Islet of Langerhans (tissue), 1 donor: ENCODE results near the gene TP53INP2.
"Not testable (repeated sequence)": the region's sequence is repeated elsewhere in the genome, so short reads cannot be mapped to it uniquely, and the experiment has no call there.

Source experiments
- FAIRE-seq: peaks from one replicate; lab custom pipeline; 2011; peaks lifted over from hg19 to GRCh38; lab: Jason Lieb, UNC

Gene TP53INP2, protein sequence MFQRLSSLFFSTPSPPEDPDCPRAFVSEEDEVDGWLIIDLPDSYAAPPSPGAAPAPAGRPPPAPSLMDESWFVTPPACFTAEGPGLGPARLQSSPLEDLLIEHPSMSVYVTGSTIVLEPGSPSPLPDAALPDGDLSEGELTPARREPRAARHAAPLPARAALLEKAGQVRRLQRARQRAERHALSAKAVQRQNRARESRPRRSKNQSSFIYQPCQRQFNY

DNA sequence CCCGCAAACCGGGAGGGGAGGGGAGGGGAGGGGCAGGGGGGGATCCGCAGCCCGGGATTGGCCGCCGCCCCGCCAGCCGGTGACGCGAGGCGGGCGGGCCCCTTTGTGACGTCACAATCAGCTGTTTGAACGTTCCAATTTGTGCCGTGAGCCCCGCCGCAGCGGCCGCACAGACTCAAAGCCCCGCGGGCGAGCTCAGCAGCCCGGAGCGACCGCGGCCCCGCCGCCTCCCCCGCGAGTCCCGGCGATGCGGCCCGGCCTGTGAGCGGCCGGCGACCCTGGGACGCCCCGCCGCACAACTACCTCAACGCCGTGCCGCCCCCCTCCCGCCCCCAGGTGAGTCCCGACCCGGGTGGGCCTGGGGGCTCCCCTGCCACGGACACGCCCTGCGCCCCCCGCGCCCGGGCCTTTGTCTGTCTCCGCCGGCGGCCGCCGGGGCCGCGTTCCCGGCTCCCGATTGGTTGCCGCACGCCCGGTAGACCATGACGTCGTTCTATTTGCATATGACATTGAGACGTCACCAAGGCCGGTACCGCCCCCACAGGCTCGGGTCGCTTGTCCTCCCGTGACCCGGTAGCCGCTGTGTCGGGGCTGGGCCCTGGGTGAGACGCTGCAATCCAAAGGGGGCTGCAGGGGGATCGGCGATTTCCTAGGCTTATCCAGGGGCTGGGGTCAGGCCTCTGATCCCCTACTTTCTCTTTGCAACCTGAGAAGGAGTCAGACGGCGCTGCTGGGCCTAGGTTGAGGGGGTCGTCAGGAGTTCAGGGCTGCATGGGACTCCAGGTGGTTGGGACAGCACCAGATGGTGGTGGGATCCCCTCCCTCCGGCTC lies at the start of gene TP53INP2:
Gene TP53INP2 (plus strand): TSS at position 168 of the 831 bp plus-strand sequence. CDS start 4,396 bp downstream, outside the sequence.
- FAIRE-seq, result no peak

DNA sequence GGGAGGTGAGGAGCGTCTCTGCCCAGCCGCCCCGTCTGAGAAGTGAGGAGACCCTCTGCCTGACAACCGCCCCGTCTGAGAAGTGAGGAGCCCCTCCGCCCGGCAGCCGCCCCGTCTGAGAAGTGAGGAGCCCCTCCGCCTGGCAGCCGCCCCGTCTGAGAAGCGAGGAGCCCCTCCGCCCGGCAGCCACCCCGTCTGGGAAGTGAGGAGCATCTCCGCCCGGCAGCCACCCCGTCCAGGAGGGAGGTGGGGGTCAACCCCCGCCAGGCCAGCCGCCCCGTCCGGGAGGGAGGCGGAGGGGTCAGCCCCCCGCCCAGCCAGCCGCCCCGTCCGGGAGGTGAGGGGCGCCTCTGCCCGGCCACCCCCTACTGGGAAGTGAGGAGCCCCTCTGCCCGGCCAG lies 45.5 kb upstream of the TP53INP2 start:
- FAIRE-seq, result not testable (repeated sequence)

DNA sequence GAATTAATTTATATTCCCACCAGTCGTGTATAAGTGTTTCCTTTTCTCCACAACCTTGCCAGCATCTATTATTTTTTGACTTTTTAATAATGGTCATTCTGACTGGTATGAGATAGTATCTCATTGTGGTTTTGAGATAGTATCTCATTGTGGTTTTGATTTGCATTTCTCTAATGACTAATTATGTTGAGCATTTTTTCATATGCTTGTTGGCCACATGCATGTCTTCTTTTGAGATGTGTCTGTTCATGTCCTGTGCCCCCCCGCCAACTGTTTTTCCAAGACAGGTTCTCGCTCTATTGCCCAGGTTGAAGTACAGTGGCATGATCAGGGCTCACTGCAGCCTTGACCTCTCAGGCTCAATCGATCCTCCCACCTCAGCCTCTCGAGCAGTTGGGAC lies 42.3 kb upstream of the TP53INP2 start:
- FAIRE-seq, result not testable (repeated sequence)

DNA sequence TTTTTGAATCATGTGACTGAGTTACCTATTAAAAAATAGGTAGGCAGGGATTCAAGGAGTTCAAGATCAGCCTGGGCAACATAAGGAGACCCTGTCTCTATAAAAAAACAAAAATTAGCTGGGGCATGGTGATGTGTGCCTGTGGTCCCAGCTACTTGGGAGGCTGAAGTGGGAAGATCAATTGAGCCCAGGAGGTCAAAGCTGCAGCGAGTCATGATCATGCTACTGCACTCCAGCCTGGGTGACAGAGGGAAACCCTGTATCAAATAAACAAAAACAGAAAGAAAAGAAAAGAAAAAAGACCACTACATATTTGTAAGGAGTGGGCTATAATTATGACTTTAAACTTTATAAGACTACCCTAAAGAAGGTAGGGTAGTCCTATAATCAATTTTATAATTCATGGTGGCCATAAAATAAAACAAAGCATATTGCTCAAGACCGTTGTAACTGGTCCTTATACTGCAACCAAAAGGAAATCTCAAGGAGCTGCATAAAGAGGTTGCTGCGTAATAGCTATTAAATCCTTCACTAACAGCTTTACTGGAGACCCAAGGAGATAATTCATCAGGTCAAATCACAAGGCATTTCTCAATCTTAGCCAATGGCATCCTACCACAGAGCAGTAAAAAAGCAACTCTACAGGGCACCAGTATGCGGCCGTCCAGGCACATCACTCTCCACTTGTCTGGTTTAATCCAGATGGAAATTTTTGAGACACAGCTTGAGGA lies 40.8 kb upstream of the TP53INP2 start:
- FAIRE-seq, result no peak

DNA sequence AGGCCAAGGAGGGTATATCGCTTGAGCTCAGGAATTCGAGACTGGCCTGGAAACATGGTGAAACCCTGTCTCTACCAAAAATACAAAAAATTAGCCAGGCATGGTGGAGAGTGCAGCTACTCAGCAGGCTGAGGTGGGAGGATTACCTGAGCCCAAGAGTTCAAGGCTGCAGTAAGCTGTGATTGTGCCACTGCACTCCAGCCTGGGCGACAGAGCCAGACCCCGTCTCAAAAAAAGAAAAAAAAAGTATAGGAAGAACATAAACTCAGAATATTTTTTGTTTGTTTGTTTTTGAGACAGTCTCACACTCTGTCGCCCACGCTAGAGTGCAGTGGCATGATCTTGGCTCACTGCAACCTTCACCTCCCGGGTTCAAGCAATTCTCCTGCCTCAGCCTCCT lies 39.4 kb upstream of the TP53INP2 start:
- FAIRE-seq, result not testable (repeated sequence)

DNA sequence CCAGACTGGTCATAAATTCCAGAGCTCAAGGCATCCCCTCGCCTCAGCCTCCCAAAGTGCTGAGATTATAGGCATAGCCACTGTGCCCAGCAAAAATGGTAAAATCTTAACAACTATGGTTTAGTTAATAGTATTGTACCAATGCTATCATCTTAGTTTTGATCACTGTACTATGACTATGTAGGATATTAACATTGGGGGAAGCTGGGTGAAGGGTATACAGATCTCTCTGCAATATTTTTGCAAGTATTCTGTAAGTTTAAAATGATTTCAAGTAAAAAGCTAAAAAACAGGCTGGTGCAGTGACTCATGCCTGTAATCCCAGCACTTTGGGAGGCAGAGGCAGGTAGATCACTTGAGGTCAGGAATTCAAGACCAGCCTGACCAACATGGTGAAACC lies 35.0 kb upstream of the TP53INP2 start:
- no peak for FAIRE-seq

DNA sequence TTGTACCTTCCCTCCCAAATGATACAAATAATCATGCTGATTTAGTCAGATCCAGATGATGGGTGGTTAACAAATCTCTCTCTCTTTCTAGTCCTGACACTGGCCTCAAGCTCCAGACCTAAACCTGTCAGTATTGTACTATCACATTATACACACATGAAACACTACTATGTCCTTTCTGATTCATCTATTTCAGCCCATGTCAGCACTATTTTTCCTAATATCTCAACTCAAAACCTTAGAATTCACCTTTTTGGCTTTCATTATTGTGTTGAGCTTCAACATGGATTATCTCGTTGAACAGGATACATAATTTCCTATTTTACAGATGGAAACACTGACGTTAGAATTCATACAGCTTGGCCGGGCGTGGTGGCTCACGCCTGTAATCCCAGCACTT lies 30.7 kb upstream of the TP53INP2 start:
- FAIRE-seq, result no peak

DNA sequence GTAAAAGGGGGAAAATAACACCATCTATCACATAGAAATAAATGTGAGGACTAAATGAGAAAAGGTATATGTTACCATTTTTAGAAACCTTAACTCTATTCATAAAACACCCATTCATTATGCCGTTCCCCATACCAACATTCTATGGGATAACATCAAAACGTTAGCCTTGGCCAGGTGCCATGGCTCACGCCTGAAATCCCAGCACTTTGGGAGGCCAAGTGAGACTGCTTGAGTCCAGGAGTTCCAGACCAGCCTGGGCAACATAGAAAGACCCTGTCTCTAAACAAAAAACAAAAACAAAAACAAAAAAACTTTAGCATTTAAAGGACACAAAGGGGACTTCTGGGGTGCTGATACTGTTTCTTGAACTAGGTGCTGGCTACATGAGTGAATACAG lies 28.6 kb upstream of the TP53INP2 start:
- no peak for FAIRE-seq

DNA sequence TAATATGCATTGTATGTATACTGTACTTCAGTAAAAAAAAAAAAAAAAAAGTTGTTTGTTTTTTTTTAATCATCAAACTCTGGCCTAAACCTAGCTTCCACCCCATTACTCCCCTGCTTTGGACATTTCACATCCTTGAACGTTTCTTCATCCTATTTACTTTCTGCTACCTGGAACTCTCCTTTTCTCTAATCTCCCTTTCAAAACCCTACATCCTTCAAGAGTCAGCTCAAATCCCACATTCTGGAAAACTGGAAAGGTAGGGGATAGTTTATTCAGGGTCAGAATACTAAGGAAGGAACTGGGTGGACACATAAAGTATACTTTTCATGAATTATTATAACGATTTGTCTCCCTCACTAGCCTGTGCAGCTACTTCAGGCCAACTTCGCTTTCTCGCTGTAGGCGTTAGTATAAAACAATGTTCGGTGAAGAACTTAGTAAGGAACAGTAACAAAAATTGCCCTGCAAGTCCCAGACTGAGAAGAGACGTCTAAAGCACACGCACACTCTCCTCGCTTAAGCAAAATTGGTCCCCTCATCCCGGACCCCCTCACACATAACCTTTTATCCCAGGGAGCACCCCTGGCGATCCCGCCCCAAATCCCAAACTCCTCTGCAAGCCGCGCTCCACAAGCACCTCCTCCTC lies 28.0 kb upstream of the TP53INP2 start:
- FAIRE-seq, result no peak

DNA sequence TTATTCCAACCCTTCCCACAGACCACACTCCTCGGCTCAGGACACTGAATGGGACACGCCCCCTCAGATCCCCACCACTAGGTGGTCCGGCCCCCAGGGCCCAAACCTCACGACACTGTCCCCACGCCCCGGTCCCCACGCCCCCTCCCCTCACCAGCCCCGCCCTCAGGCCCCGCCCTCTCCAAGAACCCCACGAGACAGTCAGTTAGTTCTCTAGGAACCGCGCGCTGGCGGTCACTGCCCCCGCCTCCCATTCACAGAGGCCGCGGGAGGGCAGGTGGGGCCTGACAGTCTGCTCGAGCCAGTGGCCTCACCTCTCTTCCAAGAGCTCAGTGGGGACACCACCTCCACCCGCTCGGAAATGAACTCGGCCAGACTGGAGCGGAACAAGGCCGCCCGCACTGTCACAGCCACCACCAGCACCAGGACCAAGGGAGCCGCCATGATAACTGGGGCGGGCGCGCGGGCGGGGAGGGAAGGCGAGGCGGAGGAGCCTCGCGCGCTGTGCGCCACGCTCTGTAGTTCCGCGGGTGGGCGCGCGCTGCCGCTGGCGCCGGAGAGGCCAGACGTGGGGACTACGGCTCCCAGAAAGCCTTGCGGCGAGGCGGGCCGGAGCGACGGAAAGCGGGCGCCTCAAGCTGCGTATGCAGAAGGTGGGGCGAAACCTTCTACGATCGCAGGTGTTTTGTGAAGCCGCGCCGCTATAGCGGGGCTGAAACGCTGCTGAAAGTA lies 27.3 kb upstream of the TP53INP2 start, which contains the start of gene PIGU:
Gene PIGU (minus strand): TSS at position 451 of the 732 bp plus-strand sequence. CDS start 7 bp downstream, at position 444.
- FAIRE-seq, result no peak

DNA sequence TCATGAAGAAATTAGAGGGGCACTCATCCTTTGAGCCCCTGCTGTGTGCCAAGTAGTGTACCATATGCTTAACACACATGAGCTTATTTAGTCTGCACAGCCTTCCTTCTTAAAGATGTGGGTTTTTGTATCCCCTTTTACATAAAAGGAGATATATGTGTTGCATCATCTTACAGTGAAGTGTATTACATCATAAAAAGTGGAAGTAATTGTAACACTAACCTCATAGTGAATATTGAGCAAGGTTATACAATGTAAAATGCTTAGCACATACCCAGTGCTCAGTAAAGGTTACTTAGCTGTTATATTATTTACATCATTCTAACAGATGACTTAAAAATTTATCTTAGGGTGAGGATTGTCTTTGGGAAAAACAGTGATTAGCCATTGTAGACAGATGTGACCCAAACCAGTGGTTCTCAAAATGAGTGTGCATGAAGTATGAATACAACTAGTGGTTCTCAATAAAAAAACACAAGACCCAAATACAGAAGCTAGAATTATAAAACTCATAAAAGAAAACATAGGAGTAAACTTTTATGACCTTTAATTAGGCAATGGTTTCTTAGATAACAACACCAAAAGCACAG lies 23.5 kb upstream of the TP53INP2 start:
- FAIRE-seq, result no peak

DNA sequence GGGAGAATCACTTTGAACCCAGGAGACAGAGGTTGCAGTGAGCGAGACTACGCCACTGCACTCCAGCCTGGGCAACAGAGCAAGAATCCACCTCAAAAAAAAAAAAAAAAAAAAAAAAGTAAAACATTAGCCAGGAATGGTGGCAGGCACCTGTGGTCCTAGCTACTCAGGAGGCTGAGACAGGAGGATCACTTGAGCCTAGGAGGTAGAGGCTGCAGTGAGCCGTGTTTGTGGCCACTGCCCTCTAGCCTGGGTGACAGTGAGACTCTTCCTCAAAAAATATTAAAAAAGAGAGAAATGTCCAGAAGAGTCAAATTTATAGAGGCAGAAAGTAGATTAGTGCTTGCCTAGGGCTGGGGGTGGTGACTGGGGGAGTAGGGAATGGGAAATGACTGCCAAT lies 20.5 kb upstream of the TP53INP2 start:
- FAIRE-seq, result no peak

DNA sequence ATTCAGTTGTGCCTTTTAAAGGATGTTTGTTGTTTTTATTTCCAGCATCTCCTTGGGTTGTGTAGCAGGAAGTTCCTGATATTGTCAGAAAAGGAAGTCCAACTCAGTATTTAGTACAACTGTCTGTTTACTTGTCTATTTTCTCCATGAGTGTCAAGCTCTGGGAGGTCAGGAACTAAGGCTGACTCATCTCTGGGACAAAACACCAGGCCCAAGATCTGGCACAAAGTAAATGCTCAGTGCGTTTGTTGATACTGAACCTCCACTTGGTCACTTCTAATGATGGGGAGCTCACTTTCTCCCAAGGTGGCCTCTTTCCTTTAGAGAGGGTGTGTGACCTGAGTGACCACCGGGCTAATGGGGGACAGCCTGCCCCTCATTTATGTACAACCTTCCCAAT lies 14.7 kb upstream of the TP53INP2 start:
- no peak for FAIRE-seq

DNA sequence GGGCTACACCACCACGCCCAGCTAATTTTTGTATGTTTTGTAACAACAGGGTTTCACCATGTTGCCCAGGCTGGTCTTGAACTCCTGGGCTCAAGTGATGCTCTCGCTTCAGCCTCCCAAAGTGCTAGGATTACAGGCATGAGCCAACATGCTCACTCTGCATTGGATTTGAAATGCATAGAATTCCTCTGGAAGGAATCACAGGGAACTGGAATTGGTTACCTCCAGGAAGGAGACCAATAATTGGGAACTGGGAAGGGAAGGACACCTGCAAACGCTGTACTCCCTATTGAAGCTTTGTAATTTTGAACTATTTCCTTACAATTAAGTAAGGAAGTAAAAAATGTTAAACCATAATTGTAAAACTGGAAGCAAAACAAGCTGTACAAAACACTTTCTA lies 12.3 kb upstream of the TP53INP2 start:
- no peak for FAIRE-seq

DNA sequence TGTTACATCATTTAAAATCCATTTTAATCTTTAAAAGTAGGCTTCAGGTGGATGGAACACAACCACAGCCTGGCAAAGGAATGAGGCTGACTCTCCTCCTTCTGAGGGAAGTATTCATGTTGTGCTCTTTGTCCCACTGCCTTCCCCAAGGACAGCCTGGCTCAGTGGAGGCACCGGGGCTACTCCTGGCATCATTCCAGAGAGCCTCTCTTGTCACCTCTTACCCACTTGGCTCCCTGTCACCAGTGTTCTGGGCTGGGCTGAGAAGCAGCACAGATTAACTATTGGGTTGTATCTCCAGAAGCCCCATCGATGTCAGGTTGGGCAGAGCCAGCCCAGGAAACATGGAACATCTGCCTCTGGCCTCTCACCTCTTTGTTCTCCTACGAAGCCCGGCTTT lies 10.7 kb upstream of the TP53INP2 start:
- no peak for FAIRE-seq

DNA sequence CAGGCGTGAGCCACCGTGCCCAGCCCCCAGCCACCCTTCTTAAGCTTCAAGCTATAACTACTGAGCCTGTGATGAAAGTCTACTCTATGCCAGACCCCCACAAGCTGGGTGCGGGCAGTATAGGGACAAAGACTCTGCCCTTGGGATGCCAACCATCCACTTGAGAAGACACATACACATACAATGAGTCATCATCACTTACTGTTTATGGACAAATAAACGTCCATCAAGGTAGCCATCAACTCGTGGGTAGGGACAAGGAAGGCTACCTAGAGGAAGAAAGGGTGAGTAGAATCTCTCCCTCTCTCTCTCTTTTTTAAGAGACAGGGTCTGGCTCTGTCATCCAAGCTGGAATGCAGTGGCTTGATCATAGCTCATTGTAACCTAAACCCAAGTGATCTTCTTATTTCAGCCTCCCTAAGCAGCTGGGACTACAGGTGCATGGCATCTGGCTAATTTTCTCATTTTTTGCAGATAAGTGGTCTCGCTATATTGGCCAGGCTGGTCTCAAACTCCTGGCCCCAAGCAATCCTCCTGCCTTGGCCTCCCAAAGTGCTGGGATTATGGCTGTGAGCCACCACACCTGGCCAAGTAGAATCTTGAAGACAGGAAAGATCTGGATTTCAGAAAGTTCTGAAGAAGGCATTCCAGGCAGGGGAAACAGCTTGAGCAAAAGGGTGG lies 2.6 kb upstream of the TP53INP2 start:
- FAIRE-seq, result no peak

DNA sequence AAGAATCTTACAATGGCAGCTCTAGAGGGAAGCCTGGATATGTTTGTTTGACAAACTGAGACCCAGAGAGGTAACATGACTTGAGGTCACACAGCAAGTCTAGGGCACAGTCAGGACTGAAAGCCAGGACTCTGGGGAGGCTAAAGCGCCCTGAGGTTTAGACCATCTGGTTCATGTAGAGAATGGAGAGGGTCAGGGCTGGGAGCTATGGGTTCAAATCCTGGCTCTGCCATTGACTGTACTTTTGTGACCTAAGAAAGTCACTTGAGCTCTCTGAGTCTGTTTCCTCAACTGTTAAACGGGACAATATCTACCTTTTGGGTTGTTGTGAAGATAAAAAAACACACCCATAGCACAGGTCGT lies 1.1 kb upstream of the TP53INP2 start:
- FAIRE-seq, result no peak

DNA sequence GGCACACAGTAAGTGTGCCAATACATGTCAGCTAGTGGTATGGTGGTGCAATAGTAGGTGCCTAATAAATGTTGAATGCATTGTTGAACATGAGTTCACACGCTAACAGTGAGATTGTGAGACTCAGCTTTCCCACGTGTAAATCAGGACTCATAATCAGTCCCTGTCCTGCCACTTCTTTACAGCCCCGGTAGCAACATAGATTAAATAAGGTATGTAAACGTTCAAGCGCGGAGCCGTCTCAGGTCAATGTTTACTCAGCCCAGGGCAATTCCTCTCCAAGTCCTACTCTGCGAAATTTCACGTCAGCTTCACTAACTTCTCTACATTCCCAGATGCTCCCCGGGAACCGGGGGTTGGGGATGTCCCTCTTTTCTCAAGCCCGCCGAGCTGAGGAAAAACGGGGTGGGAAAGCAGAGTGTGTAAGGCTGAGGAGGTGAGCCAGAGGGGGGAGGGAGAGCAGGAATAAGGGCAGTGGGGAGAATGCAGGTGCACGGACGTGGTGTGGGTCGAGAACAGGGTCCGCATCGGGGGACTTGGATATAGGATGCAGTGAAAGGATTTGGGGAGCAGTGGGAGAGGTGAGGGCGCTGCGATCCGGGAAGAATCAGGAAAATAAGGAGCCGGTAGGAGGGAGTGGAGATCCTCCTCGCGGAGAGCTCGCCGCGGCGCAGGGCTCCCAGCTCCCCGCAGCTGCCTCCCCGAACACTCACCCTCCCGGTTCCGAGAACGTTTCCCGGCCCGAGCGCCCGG lies 544 bp upstream of the TP53INP2 start:
- FAIRE-seq, result no peak

DNA sequence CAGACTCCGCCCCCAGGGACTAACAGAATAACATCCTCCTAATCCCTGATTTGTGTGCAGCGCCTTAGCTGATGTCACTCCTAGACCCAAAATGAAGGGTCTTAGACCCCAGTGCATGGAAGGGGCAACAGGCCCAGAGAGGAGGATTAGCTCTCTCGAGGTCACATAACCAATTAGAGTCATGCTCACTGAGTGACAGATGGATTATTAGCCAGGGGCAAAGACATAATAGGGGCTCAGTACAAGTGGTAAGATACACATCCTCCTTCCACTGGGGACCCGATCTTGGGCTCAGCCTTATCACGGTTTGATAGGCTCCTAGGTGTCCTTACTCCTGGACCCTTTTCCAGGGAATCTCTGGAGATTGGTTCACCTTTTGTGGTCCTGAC lies 858 bp downstream of the TP53INP2 start:
- FAIRE-seq, result no peak
